Tibial nerve (tissue), 4 donors: ENCODE results near the gene ZNF366. TPM values are rescaled to one million over a fixed set of nuclear protein-coding genes. Genes with fewer than 3 reads are reported as not detected.
A peak's percentile ranks its signal among the peaks of the same experiment; 100 is the strongest.

Experiments
- DNase-seq, 2 donors: peaks; one replicate each; pipeline ENCODE4 v3.0.0-alpha.2; 2019; ENCODE audit warnings: low spot score in 2 of 2
- H3K27ac ChIP-seq, 4 donors: fragments of 200-600 bp; sonication (generic) in 3 of 4; one replicate each; pipeline ENCODE4 v1.5.1; 2017 to 2019; ENCODE audit warnings: mild to moderate bottlenecking in 1 of 4
- H3K27me3 ChIP-seq, 2 donors: fragments of 200-600 bp; sonication (generic) in 1 of 2; one replicate each; pipeline versions ENCODE4 v1.5.1 to v1.6.0; 2017 to 2019
- H3K36me3 ChIP-seq, 3 donors: fragments of 200-600 bp; sonication (generic); one replicate each; pipeline ENCODE4 v1.5.1; 2018 to 2019
- H3K4me1 ChIP-seq, 4 donors: fragments of 200-600 bp; sonication (generic) in 3 of 4; one replicate each; pipeline ENCODE4 v1.5.1; 2017 to 2019
- H3K4me3 ChIP-seq, 4 donors: fragments of 200-600 bp; sonication (generic) in 3 of 4; one replicate each; pipeline ENCODE4 v1.5.1; 2017 to 2019; ENCODE audit warnings: mild to moderate bottlenecking in 1 of 4, moderate library complexity in 1 of 4
- H3K9me3 ChIP-seq, 4 donors: fragments of 200-600 bp; sonication (generic) in 3 of 4; one replicate each; pipeline ENCODE4 v1.5.1; 2017 to 2019
- EP300 ChIP-seq, 2 donors: sonication (generic); formaldehyde crosslinking; IDR thresholded peaks; one replicate each; pipeline ENCODE4 v1.6.1; 2017; ENCODE audit warnings: antibody characterized with exemption in 2 of 2, mild to moderate bottlenecking in 1 of 2
- POLR2A ChIP-seq, 2 donors: fragments of 450-650 bp; IDR thresholded peaks; one replicate each; pipeline ENCODE4 v1.6.1; 2017; ENCODE audit warnings: antibody characterized with exemption in 2 of 2, mild to moderate bottlenecking in 2 of 2, moderate library complexity in 2 of 2
- WGBS, 2 donors: methylation state at CpG; one replicate each; pipeline ENCODE4 v1.1.5; 2018; 5-methylcytosine and 5-hydroxymethylcytosine counted together
- total RNA-seq, 4 donors: library from RNA; depleted of rRNA; stranded (reverse); fragments of >200 nt; gene quantifications; one replicate each; pipeline ENCODE4 v1.1.0, GENCODE V29; 2016
- TF ChIP-seq, protein P1 (sequence below), 5 experiments: fragments of 200-600 bp in 3 of 5; fragments of 450-650 bp in 2 of 5; sonication (generic) in 3 of 5; IDR thresholded peaks; one replicate each; pipeline ENCODE4 v1.5.1; 2016 to 2019; ENCODE audit warnings: antibody characterized with exemption in 5 of 5, mild to moderate bottlenecking in 3 of 5, moderate library complexity in 2 of 5

The ZNF366 gene
- total RNA-seq, 4 donors from 2014 or later = 3.3 to 10.6 (median 5.2) TPM

GRCh38 chr5:72512593-72512860 lies 5.3 kb upstream of the ZNF366 start:
- Histone ChIP-seq H3K9me3 (no peaks in the 10 kb centered on the region), H3K27me3 (no peaks in the 10 kb centered on the region), H3K4me1 (peaks cover 0 to 36% (median 0%) of the 10 kb centered on the region in 4 donors), H3K4me3 (no peak overlapping the region), H3K36me3 (no peaks in the 10 kb centered on the region), H3K27ac (no peak overlapping the region)
- TF ChIP-seq, protein P1, sequence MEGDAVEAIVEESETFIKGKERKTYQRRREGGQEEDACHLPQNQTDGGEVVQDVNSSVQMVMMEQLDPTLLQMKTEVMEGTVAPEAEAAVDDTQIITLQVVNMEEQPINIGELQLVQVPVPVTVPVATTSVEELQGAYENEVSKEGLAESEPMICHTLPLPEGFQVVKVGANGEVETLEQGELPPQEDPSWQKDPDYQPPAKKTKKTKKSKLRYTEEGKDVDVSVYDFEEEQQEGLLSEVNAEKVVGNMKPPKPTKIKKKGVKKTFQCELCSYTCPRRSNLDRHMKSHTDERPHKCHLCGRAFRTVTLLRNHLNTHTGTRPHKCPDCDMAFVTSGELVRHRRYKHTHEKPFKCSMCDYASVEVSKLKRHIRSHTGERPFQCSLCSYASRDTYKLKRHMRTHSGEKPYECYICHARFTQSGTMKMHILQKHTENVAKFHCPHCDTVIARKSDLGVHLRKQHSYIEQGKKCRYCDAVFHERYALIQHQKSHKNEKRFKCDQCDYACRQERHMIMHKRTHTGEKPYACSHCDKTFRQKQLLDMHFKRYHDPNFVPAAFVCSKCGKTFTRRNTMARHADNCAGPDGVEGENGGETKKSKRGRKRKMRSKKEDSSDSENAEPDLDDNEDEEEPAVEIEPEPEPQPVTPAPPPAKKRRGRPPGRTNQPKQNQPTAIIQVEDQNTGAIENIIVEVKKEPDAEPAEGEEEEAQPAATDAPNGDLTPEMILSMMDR (IDR thresholded peaks at IDR 0.05) = no peak
- TF ChIP-seq POLR2A (IDR thresholded peaks at IDR 0.05) = no peak
- no peak for TF ChIP-seq EP300 (IDR thresholded peaks at IDR 0.05)
- no peak for DNase-seq

DNA sequence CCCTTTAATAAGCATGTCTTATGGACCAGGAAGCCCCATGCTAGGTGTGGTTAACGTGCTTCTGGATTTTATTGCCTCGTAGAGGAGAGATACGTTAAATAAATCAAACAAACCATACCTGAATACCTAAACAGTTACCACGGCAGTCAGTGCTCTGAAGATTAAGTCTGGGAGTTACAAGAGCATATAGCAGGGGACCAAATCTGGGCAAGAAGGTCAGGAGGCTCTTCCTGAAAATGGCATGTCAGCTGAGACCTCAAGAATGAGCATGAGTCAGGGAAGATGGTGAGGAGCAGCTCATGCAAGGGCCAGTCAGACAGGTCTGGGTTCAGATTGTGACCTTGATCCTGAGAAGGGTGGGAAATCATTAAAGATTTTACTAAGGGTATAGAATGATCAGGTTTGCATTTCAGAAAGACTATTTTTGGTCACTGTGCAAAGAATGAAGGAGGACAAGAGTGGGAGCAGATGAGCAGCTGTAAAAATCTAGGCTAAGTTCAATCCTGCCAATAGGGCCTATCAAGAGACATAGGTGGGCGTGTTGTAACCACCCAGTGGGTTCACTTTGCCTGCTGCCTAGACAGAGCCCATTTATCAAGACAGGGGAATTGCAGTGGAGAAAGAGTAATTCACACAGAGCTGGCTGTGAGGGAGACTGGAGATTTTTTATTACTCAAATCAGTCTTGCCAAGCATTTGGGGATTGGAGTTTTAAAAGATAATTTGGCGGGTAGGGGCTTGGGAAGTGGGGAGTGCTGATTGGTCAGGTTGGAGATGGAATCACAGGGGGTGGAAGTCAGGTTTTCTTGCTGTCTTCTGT lies 4.8 kb upstream of the ZNF366 start:
- Histone ChIP-seq H3K27ac (no peak overlapping the region), H3K4me1 (peaks cover 0 to 33% (median 0%) of the 10 kb centered on the region in 4 donors), H3K4me3 (no peak overlapping the region), H3K36me3 (no peaks in the 10 kb centered on the region), H3K27me3 (no peaks in the 10 kb centered on the region), H3K9me3 (no peaks in the 10 kb centered on the region)
- TF ChIP-seq, protein P1 (IDR thresholded peaks at IDR 0.05) = no peak
- TF ChIP-seq EP300 (IDR thresholded peaks at IDR 0.05) (no peak), POLR2A (IDR thresholded peaks at IDR 0.05) (no peak)
- DNase-seq = no peak
- 79% methylated on average over 6 of the region's 6 CpGs for WGBS, 2 donors

- no peak for DNase-seq
- H3K27ac ChIP-seq = no peak overlapping the region
Observed at GRCh38 chr5:72511366-72511765, 4.2 kb upstream of the ZNF366 start.

GRCh38 chr5:72510610-72511181 lies 3.5 kb upstream of the ZNF366 start:
- H3K27ac ChIP-seq = peak overlapping the region in 2 of 4 donors; percentile 23 to 52
- TF ChIP-seq, protein P1 (IDR thresholded peaks at IDR 0.05) = no peak
- TF ChIP-seq EP300 (IDR thresholded peaks at IDR 0.05) (no peak), POLR2A (IDR thresholded peaks at IDR 0.05) (no peak)
- 60 to 64% methylated on average over 8 of the region's 8 CpGs for WGBS, 2 donors
- no peaks in the 10 kb centered on the region for H3K27me3 ChIP-seq
- no peaks in the 10 kb centered on the region for H3K9me3 ChIP-seq
- H3K4me3 ChIP-seq = no peak overlapping the region
- peaks cover 0 to 33% (median 0%) of the 10 kb centered on the region in 4 donors for H3K4me1 ChIP-seq
- no peak for DNase-seq
- H3K36me3 ChIP-seq = no peaks in the 10 kb centered on the region

More at GRCh38 chr5:72511366-72511765, 4.2 kb upstream of the ZNF366 start:
- no peaks in the 10 kb centered on the region for H3K27me3 ChIP-seq
- H3K9me3 ChIP-seq = no peaks in the 10 kb centered on the region
- TF ChIP-seq POLR2A (IDR thresholded peaks at IDR 0.05) = no peak
- TF ChIP-seq, protein P1 (IDR thresholded peaks at IDR 0.05) = no peak
- TF ChIP-seq EP300 (IDR thresholded peaks at IDR 0.05) = no peak
- 78 to 84% methylated on average over 3 of the region's 3 CpGs for WGBS, 2 donors
- peaks cover 0 to 33% (median 0%) of the 10 kb centered on the region in 4 donors for H3K4me1 ChIP-seq
- no peaks in the 10 kb centered on the region for H3K36me3 ChIP-seq
- H3K4me3 ChIP-seq = no peak overlapping the region

- H3K4me3 ChIP-seq = no peak overlapping the region
- 47 to 58% methylated on average over 7 of the region's 7 CpGs for WGBS, 2 donors
- TF ChIP-seq, protein P1 (IDR thresholded peaks at IDR 0.05) = no peak
- TF ChIP-seq EP300 (IDR thresholded peaks at IDR 0.05) (no peak), POLR2A (IDR thresholded peaks at IDR 0.05) (no peak)
- H3K9me3 ChIP-seq = no peaks in the 10 kb centered on the region
- peak in 1 of 2 donors; percentile 17 for DNase-seq
- H3K27ac ChIP-seq = peak overlapping the region in 1 of 4 donors; percentile 52
- H3K27me3 ChIP-seq = no peaks in the 10 kb centered on the region
- no peaks in the 10 kb centered on the region for H3K36me3 ChIP-seq
- peaks cover 0 to 33% (median 0%) of the 10 kb centered on the region in 4 donors for H3K4me1 ChIP-seq
Observed at GRCh38 chr5:72509401-72509800, 2.2 kb upstream of the ZNF366 start.
